GM23338 (cell line): Measurements from ENCODE around the gene CLEC11A. TPM values are rescaled to one million over a fixed set of nuclear protein-coding genes. Genes with fewer than 3 reads are reported as not detected.

Experiments
- ATAC-seq: fragments of 200-7000 bp; cut with Tn5 transposase; 3 replicates; pipeline ENCODE4 v1.9.1; 2020
- DNase-seq: peaks from one replicate; pipeline ENCODE4 v3.0.0-alpha.2; 2015; ENCODE audit warnings: low spot score
- H2AFZ ChIP-seq: fragments of 200-600 bp; sonication (generic); 2 replicates; pipeline ENCODE4 v1.8.0; 2016; ENCODE audit warnings: antibody characterized with exemption, mild to moderate bottlenecking, moderate library complexity
- H3F3A ChIP-seq: fragments of 200-600 bp; sonication (generic); replicated peaks from 2 replicates; pipeline ENCODE4 v1.8.0; 2017; ENCODE audit warnings: antibody characterized with exemption, mixed run types, low read depth
- H3K27ac ChIP-seq: fragments of 200-600 bp; sonication (generic); 2 replicates; pipeline ENCODE4 v1.6.1; 2016; ENCODE audit warnings: low read depth
- H3K27me3 ChIP-seq: fragments of 200-600 bp; sonication (generic); 2 replicates; pipeline ENCODE4 v1.8.0; 2016; ENCODE audit warnings: mild to moderate bottlenecking, mixed run types, moderate library complexity; ENCODE audit not compliant: insufficient read depth
- H3K36me3 ChIP-seq: fragments of 200-600 bp; sonication (generic); 2 replicates; pipeline ENCODE4 v1.8.0; 2016; ENCODE audit warnings: mild to moderate bottlenecking; ENCODE audit not compliant: insufficient read depth
- H3K4me1 ChIP-seq: fragments of 200-600 bp; sonication (generic); 2 replicates; pipeline ENCODE4 v1.8.0; 2016; ENCODE audit warnings: mild to moderate bottlenecking, moderate library complexity; ENCODE audit not compliant: insufficient read depth
- H3K4me2 ChIP-seq: fragments of 200-600 bp; sonication (generic); 2 replicates; pipeline ENCODE4 v1.7.1; 2017; ENCODE audit warnings: mixed run types
- H3K4me3 ChIP-seq: fragments of 200-600 bp; sonication (generic); 2 replicates; pipeline ENCODE4 v1.6.1; 2016; ENCODE audit warnings: mixed run types
- H3K79me2 ChIP-seq: fragments of 200-600 bp; sonication (generic); replicated peaks from 2 replicates; pipeline ENCODE4 v1.8.0; 2017; ENCODE audit warnings: mild to moderate bottlenecking; ENCODE audit not compliant: insufficient read depth
- H3K9me2 ChIP-seq: fragments of 200-600 bp; sonication (generic); 2 replicates; pipeline ENCODE4 v1.8.0; 2017; ENCODE audit not compliant: insufficient read depth
- H4K20me1 ChIP-seq: fragments of 200-600 bp; sonication (generic); replicated peaks from 2 replicates; pipeline ENCODE4 v1.8.0; 2017; ENCODE audit warnings: mild to moderate bottlenecking; ENCODE audit not compliant: insufficient read depth
- H3K27ac Mint-ChIP-seq: 2 replicates; pipeline ENCODE4 v1.8.0; 2020; ENCODE audit warnings: inconsistent platforms, mild to moderate bottlenecking, moderate library complexity, mixed read lengths
- H3K27me3 Mint-ChIP-seq: 3 replicates; pipeline ENCODE4 v1.8.0; 2022; ENCODE audit warnings: low read depth, mild to moderate bottlenecking, moderate library complexity, mixed read lengths, inconsistent platforms; ENCODE audit not compliant: insufficient read depth, poor library complexity
- H3K36me3 Mint-ChIP-seq: 3 replicates; pipeline ENCODE4 v1.8.0; 2021; ENCODE audit warnings: low read depth, mild to moderate bottlenecking, inconsistent platforms, moderate library complexity, mixed read lengths
- H3K4me1 Mint-ChIP-seq: 3 replicates; pipeline ENCODE4 v1.8.0; 2020; ENCODE audit warnings: mild to moderate bottlenecking, inconsistent platforms, mixed read lengths
- H3K4me3 Mint-ChIP-seq: 3 replicates; pipeline ENCODE4 v1.8.0; 2021; ENCODE audit warnings: moderate library complexity, mild to moderate bottlenecking, inconsistent platforms, mixed read lengths
- H3K9me3 Mint-ChIP-seq: 3 replicates; pipeline ENCODE4 v1.8.0; 2020; ENCODE audit warnings: moderate library complexity, mild to moderate bottlenecking, inconsistent platforms, mixed read lengths
- CREB1 ChIP-seq: fragments of 250-450 bp; sonication (Bioruptor Pico); IDR thresholded peaks from 2 replicates; pipeline ENCODE4 v1.5.0; 2020; ENCODE audit warnings: low read depth, mild to moderate bottlenecking, moderate library complexity
- JUNB ChIP-seq: IDR thresholded peaks from one replicate; pipeline ENCODE4 v1.6.1; 2016; ENCODE audit warnings: antibody characterized with exemption; ENCODE audit not compliant: unreplicated experiment
- POLR2AphosphoS5 ChIP-seq: IDR thresholded peaks from 2 replicates; pipeline ENCODE4 v1.6.1; 2016; ENCODE audit warnings: antibody characterized with exemption, low read depth
- REST ChIP-seq: IDR thresholded peaks from one replicate; pipeline ENCODE4 v1.6.1; 2018; ENCODE audit warnings: antibody characterized with exemption; ENCODE audit not compliant: unreplicated experiment
- STAT1 ChIP-seq: IDR thresholded peaks from one replicate; pipeline ENCODE4 v1.6.1; 2016; ENCODE audit warnings: antibody characterized with exemption; ENCODE audit not compliant: unreplicated experiment
- ZNF114 ChIP-seq: fragments of 250-450 bp; sonication (Bioruptor Pico); IDR thresholded peaks from 2 replicates; pipeline ENCODE4 v1.5.0; 2020; ENCODE audit warnings: mild to moderate bottlenecking, moderate library complexity
- polyA plus RNA-seq: library from polyadenylated mRNA; unstranded; fragments of >200 nt; fragmentation: Nextera tagmentation; extraction: Ambion mirVana; gene quantifications from 2 replicates; pipeline ENCODE4 v1.2.1, GENCODE V29; 2016
- total RNA-seq: library from RNA; depleted of rRNA; stranded (reverse); fragments of >200 nt; shearing (Covaris generic); gene quantifications from 2 replicates; pipeline ENCODE4 v1.2.3, GENCODE V29; 2014
- TF ChIP-seq, protein P1 (sequence below): IDR thresholded peaks from 2 replicates; pipeline ENCODE4 v1.6.1; 2016; ENCODE audit warnings: antibody characterized with exemption
- TF ChIP-seq, protein P2 (sequence below): fragments of 250-450 bp; sonication (Bioruptor Pico); IDR thresholded peaks from 2 replicates; pipeline ENCODE4 v1.5.0; 2020; ENCODE audit warnings: mild to moderate bottlenecking, moderate library complexity

Gene CLEC11A
- total and polyA plus RNA-seq, 2 experiments from 2014 or later, result 8.0 to 15.5 TPM

- no peak for TF ChIP-seq REST
- no peak for TF ChIP-seq CREB1 (CRISPR knock-in tag)
Measured at GRCh38 chr19:50678323-50678722, 44.8 kb upstream of the CLEC11A start (continued).

DNA sequence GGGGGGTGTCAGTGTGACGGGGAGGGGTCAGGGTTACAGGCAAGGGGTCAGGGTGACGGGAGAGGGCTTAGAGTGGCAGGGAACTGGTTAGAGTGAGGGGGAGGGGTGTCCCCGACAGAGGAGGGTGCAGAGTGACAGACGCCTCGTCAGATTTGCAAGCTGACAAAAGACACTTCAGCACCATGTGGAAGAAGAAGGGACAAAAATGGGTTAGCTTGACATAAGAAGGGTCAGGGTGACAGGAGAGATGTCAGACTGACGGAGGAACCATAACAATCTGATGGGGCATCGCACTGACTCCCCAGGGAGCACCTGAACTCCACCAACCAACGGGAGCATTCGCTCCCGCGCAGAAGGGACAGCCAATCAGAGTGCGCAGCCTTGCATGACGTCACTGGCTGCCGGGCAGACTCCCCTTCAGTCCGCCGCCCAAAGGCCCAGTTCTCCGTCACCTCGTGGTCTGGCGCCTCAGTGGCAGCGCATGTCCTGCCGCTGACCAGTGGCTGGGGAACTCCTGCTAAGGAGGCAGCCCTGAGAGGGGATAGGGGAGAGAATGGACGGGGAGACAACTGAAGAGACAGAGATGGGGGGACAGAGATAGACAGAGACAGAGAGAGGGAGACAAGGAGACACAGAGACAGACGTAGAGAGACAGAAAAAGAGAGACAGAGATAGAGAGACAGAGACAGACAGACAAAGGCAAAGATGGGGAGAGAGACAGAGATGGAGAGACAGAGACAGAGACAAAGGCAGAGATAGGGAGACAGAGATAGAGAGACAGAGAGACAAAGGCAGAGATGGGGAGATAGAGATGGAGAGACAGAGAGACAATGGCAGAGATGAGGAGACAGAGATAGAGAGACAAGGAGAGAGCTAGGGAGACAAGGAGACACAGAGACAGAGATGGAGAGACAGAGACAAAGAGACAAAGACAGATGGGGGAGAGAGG is 43.7 kb upstream of the CLEC11A start:
- Histone ChIP-seq H3K4me2 (peak overlapping the region; percentile 45; the same call in 1 of the 2 replicates), H3K4me3 (0 out of 2 replicates have a peak overlapping the region, but pooled peaks have one; percentile 25)
- H3K9me3 Mint-ChIP-seq, result peaks cover 96% of the 10 kb centered on the region
- TF ChIP-seq, protein P1, sequence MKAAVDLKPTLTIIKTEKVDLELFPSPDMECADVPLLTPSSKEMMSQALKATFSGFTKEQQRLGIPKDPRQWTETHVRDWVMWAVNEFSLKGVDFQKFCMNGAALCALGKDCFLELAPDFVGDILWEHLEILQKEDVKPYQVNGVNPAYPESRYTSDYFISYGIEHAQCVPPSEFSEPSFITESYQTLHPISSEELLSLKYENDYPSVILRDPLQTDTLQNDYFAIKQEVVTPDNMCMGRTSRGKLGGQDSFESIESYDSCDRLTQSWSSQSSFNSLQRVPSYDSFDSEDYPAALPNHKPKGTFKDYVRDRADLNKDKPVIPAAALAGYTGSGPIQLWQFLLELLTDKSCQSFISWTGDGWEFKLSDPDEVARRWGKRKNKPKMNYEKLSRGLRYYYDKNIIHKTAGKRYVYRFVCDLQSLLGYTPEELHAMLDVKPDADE, result no peak
- TF ChIP-seq POLR2AphosphoS5, result no peak
- TF ChIP-seq STAT1, result no peak
- no peak for TF ChIP-seq CREB1 (CRISPR knock-in tag)
- no peak for TF ChIP-seq REST
- no peak for TF ChIP-seq JUNB
- no peak for TF ChIP-seq ZNF114 (CRISPR knock-in tag)
- TF ChIP-seq, protein P2, sequence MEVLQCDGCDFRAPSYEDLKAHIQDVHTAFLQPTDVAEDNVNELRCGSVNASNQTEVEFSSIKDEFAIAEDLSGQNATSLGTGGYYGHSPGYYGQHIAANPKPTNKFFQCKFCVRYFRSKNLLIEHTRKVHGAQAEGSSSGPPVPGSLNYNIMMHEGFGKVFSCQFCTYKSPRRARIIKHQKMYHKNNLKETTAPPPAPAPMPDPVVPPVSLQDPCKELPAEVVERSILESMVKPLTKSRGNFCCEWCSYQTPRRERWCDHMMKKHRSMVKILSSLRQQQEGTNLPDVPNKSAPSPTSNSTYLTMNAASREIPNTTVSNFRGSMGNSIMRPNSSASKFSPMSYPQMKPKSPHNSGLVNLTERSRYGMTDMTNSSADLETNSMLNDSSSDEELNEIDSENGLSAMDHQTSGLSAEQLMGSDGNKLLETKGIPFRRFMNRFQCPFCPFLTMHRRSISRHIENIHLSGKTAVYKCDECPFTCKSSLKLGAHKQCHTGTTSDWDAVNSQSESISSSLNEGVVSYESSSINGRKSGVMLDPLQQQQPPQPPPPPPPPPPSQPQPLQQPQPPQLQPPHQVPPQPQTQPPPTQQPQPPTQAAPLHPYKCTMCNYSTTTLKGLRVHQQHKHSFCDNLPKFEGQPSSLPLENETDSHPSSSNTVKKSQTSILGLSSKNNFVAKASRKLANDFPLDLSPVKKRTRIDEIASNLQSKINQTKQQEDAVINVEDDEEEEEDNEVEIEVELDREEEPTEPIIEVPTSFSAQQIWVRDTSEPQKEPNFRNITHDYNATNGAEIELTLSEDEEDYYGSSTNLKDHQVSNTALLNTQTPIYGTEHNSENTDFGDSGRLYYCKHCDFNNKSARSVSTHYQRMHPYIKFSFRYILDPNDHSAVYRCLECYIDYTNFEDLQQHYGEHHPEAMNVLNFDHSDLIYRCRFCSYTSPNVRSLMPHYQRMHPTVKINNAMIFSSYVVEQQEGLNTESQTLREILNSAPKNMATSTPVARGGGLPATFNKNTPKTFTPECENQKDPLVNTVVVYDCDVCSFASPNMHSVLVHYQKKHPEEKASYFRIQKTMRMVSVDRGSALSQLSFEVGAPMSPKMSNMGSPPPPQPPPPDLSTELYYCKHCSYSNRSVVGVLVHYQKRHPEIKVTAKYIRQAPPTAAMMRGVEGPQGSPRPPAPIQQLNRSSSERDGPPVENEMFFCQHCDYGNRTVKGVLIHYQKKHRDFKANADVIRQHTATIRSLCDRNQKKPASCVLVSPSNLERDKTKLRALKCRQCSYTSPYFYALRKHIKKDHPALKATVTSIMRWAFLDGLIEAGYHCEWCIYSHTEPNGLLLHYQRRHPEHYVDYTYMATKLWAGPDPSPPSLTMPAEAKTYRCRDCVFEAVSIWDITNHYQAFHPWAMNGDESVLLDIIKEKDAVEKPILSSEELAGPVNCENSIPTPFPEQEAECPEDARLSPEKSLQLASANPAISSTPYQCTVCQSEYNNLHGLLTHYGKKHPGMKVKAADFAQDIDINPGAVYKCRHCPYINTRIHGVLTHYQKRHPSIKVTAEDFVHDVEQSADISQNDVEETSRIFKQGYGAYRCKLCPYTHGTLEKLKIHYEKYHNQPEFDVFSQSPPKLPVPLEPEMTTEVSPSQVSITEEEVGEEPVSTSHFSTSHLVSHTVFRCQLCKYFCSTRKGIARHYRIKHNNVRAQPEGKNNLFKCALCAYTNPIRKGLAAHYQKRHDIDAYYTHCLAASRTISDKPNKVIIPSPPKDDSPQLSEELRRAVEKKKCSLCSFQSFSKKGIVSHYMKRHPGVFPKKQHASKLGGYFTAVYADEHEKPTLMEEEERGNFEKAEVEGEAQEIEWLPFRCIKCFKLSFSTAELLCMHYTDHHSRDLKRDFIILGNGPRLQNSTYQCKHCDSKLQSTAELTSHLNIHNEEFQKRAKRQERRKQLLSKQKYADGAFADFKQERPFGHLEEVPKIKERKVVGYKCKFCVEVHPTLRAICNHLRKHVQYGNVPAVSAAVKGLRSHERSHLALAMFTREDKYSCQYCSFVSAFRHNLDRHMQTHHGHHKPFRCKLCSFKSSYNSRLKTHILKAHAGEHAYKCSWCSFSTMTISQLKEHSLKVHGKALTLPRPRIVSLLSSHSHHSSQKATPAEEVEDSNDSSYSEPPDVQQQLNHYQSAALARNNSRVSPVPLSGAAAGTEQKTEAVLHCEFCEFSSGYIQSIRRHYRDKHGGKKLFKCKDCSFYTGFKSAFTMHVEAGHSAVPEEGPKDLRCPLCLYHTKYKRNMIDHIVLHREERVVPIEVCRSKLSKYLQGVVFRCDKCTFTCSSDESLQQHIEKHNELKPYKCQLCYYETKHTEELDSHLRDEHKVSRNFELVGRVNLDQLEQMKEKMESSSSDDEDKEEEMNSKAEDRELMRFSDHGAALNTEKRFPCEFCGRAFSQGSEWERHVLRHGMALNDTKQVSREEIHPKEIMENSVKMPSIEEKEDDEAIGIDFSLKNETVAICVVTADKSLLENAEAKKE (CRISPR knock-in tag), result no peak

More for the DNA sequence above, 43.7 kb upstream of the CLEC11A start:
- H3F3A ChIP-seq, result peaks cover 9% of the 10 kb centered on the region; the same call in 1 of the 2 replicates
- H3K36me3 ChIP-seq, result no peaks in the 10 kb centered on the region
- no peak overlapping the region for H3K4me3 Mint-ChIP-seq
- no peak overlapping the region for H3K27ac Mint-ChIP-seq
- peaks cover 62% of the 10 kb centered on the region for H3K27me3 ChIP-seq
- H3K27me3 Mint-ChIP-seq, result peaks cover 16% of the 10 kb centered on the region
- H3K9me2 ChIP-seq, result no peaks in the 10 kb centered on the region
- no peak overlapping the region for H2AFZ ChIP-seq
- peaks cover 55% of the 10 kb centered on the region for H3K36me3 Mint-ChIP-seq
- no peak overlapping the region for H3K27ac ChIP-seq
- ATAC-seq (no peak; the same call in 1 of the 3 replicates), DNase-seq (peak; percentile 86)
- H4K20me1 ChIP-seq, result no peaks in the 10 kb centered on the region
- no peaks in the 10 kb centered on the region for H3K79me2 ChIP-seq
- peaks cover 30% of the 10 kb centered on the region for H3K4me1 ChIP-seq
- H3K4me1 Mint-ChIP-seq, result no peaks in the 10 kb centered on the region
